ENCODE results near the gene NCKAP5.

The NCKAP5 gene

DNA sequence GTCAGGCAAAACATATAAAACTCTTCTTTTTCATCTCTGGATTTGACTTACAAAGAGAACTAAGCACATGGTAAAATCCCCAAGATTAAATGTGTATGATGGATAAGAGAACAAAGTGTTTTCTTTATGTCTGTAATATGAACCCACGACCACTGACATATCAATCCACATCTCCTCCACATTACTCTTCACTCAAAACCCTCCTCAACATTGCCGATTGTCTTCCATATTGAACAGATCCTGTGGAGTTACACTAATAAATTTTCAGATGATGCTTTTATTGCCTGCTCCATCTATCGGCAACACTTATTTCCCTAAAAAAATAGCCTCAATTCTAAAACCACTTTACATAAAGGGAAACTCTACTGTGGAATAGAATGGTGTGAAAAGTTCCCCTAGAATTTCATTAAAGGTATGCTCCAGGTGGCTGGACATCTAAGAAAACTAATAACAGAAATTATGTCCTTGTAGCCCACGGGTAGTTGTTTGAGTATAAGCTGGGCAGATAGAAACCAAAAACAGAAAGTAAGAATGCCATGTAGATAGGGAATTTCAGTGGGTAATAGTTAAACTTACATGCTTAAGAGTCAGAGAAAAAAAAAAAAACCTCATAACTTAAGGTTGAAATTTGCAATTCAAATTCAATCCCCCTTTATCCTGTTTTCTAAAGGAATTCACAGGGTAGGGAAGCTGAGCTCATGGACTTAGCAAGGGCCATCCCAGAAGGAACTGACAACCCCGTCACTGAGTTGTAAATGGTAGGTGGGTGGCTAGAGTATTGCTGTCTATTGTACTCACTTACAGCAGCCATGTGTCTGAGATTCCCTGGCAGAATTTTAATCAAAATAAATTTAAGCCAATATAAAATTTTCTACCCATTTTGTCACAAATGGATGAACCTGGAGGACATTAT, 592.8 kb downstream of the NCKAP5 start:
- DNase-seq: no peak

DNA sequence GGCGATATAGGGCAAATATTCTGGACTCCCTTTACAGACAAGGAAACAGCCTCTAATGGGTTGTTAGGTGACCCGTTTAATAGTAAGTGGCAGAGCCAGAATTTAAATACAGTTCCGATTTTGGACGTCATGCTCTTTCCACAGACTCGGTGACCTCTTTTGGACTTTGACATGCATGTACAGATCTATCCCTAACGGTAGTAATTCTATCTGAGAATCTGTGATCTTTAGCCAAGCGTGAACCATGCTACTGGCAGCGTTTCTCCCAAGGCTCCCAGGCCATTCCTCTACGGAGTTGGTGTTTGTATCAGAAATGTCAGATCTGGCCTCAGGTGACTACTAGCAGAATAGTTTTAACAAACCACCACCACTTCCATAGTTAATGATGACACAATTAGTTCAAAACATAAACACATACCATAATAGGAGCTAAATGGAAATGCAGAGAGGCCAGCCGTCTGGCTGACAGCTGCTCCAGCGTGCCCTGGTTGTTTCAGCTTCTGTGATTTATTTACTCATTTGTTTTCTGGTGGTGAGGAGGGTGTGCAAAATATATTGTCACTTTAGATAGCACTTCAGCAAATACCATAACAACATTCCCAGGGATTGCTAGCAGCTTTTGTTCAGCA, 593.7 kb downstream of the NCKAP5 start:
- no peak for DNase-seq

- DNase-seq: no peak
These were observed 596.8 kb downstream of the NCKAP5 start for GRCh38 chr2:132971310-132972061.

DNA sequence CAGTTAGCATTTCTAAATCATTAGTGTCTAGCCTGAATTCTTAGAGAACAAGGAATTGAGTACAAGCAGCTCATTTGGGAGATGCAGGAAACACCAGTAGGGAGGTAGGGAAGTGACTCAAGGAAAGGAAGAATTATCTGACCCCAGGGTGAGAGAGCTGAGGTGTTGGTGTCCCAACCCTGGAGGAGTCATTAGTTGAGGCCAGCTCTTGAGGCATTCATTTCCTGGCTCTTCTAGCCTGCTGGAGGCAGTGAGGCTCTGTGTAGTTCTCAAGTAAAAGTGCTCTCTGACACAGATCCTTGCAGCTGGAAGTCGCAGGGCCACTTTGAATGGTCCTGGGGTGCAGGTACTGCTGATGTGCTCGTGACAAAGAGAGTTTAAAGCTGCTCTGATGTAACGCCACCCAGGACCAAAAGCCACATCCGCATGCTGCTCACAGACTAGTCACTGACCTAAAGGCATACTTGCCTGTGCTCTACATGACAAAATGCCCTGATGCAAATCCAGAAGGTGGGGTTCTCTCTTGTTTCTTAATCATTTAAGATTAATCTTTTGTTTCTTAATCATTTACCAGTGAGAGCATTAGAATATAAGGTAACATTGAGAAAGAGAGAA, 598.8 kb downstream of the NCKAP5 start:
- no peak for DNase-seq

DNA sequence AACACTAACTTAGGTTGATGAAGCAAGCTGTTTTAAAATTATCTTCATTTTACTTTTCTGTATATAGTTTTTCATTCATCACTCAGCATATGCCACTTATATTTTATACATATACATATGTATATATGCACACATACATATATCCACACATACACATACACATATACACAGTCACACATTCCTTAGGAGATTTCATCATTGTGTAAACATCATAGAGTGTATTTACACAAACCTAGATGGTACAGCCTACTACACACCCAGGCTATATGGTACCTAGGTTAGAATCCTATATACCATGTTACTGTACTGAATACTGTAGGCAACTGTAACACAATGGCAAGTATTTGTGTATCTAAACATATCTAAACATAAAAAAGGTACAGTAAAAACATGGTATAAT, 602.8 kb downstream of the NCKAP5 start:
- DNase-seq: no peak

DNA sequence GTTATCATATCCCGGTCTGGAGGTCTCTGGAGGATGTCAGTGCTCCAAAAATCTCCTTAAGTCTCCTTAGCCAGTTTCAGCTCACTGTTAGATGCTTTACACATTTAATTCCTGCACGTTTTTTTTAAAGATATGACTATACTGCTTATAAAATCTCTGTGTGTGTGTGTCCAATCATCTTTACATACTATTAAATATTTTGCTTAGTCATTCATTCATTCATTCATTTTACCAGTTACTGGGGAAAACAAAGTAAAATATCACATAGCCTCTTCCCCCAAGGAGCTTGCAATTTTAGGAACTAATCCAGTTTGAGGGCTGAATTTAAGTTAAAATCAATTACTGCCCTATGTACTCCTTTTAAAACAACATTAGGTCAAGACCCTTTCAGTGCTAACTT, 605.1 kb downstream of the NCKAP5 start:
- no peak for DNase-seq

GRCh38 chr2:132958887-132959286, 609.4 kb downstream of the NCKAP5 start:
- no peak for DNase-seq

- DNase-seq: no peak
These were observed 612.2 kb downstream of the NCKAP5 start for GRCh38 chr2:132955871-132956615.

- no peak for DNase-seq
These were observed 614.5 kb downstream of the NCKAP5 start for GRCh38 chr2:132953771-132954170.

GRCh38 chr2:132951008-132951714, 617.1 kb downstream of the NCKAP5 start:
- no peak for DNase-seq

DNA sequence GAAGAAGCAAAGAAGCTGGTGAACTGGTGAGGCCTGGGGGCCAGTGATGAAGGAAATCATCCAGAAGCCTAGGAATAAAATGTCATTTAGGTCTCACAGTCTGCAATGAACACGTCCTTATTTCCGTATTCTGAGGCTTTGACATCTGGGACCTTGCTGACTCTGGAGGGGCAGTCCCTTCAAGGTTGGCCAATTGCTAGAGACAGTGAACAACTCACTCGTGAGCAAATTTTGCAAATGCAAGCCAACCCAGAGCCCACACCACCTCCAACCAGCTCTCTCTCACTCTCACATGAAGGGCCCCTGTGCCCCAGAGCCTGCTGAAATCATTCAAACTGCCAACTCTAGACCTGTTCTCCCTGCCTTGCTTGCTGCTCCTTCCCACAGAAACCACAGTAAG, 619.2 kb downstream of the NCKAP5 start:
- no peak for DNase-seq

GRCh38 chr2:132948211-132948610, 620.1 kb downstream of the NCKAP5 start:
- no peak for DNase-seq

GRCh38 chr2:132943829-132944228, 624.4 kb downstream of the NCKAP5 start:
- no peak for DNase-seq

DNA sequence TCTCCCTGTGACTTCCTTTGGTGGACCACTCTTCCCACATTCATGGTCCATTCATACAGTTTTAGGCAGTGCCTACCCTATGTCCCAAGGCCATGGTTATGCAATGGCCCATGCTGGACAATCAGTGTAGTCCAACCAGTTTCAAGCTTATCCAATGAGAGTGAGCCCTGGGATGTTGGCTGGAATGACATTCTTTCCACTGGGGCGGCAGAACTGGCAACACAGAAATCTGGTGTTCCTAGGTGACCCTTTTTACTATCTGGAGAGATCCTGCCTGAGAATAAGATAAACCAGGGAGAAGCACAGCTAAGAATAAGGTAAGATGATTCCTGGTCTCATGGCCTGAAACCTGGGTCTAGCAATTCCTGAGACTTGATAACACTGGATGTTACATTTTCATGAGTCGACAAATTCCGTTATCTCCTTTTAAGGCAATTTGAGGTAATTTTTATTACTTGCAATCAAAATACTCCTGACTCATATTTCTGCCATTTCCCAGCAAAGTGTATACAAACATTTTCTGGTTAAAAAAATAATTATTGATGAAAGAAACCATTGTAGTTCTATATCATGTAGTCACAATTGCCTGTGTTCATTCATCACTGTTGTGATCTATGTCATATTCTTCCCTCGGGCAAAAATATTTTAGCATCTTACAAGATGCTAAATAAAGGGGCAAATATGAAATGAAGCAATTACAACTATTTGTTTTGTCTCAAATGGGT, 626.8 kb downstream of the NCKAP5 start:
- no peak for DNase-seq

DNA sequence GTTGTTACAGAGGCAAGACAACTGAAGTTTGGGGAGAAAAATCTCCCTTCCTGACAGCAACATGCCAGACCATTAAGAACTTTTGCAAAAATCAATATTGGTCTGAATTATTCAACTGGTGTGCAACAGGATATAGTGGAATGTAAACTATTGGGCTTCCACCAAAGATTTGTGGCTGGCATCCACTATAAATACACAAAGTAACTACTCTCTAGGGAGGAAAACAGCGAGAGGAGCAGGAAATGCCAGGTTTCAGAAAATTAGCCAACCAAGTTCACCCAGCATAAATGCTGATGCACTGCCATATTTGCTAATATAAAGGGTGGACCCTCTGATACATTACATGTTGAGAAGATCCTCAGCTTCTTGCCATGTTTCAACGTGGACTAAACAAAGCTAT, 630.6 kb downstream of the NCKAP5 start:
- DNase-seq: no peak

DNA sequence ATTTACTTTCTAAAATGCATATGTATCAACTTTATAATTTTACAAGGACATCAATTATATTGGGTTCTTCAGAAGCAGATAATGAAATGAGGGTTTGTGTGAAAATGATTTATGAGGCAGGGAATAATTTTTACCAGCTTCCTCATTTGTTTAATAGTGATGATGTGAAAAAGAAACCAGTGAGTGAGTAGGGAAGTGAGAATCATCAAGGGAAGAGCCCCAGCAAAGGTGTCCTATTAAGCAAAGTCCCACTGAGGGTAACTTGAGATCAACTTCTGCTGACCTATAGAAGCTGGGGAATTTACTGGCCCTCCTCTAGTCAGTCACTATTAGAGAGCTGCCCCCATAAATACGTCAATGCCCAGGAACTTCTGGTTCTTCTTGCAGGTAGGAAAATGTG, 631.5 kb downstream of the NCKAP5 start:
- no peak for DNase-seq

- no peak for DNase-seq
These were observed 632.0 kb downstream of the NCKAP5 start for GRCh38 chr2:132936261-132936660.

GRCh38 chr2:132929786-132930185, 638.5 kb downstream of the NCKAP5 start:
- no peak for DNase-seq

- DNase-seq: no peak
These were observed 644.5 kb downstream of the NCKAP5 start for GRCh38 chr2:132923787-132924186.

- DNase-seq: no peak
These were observed 652.3 kb downstream of the NCKAP5 start for GRCh38 chr2:132915812-132916549.
